H1 (cell line): ENCODE results near the gene BBLN. TPM values are rescaled to one million over a fixed set of nuclear protein-coding genes. Genes with fewer than 3 reads are reported as not detected.

ENCODE experiments used
- CTCF ChIA-PET: fragments of 300-600 bp; sonication (Branson Sonifier 250); formaldehyde crosslinking; loops from one replicate; lab custom pipeline; 2021; ENCODE audit not compliant: partially characterized antibody; lab: Charles Lee
- POLR2A ChIA-PET: fragments of 300-600 bp; sonication (Branson Sonifier 250); formaldehyde crosslinking; loops from one replicate; lab custom pipeline; 2021; ENCODE audit warnings: inconsistent platforms; ENCODE audit not compliant: partially characterized antibody; lab: Charles Lee
- DNase-seq, 2 experiments: peaks; one replicate each; pipeline versions ENCODE4 v3.0.0 to v3.0.0-alpha.2; 2010 to 2022; ENCODE audit warnings: low spot score in 2 of 2, low read depth in 1 of 2, mixed read lengths in 1 of 2
- FAIRE-seq: peaks from 2 replicates; lab custom pipeline; 2011; peaks lifted over from hg19 to GRCh38; lab: Jason Lieb, UNC
- H2AFZ ChIP-seq: 2 replicates; pipeline ENCODE4 v1.8.1; 2012; ENCODE audit warnings: low read length, inconsistent platforms
- H2AK5ac ChIP-seq: 2 replicates; pipeline ENCODE4 v1.6.1; 2013; ENCODE audit warnings: low read depth, low read length
- H2BK120ac ChIP-seq: replicated peaks from 2 replicates; pipeline ENCODE3; 2013; ENCODE audit warnings: low read depth, low read length, inconsistent platforms
- H2BK12ac ChIP-seq: 2 replicates; pipeline ENCODE4 v1.6.1; 2013; ENCODE audit warnings: low read depth, low read length
- H2BK15ac ChIP-seq: 2 replicates; pipeline ENCODE4 v1.6.1; 2013; ENCODE audit warnings: low read length
- H2BK20ac ChIP-seq: 2 replicates; pipeline ENCODE4 v1.6.1; 2013; ENCODE audit warnings: low read length
- H2BK5ac ChIP-seq: 2 replicates; pipeline ENCODE4 v1.6.1; 2013; ENCODE audit warnings: low read depth, low read length
- H3K14ac ChIP-seq: 2 replicates; pipeline ENCODE4 v1.6.1; 2013; ENCODE audit warnings: inconsistent platforms; ENCODE audit not compliant: insufficient read length
- H3K18ac ChIP-seq: 2 replicates; pipeline ENCODE4 v1.6.1; 2013; ENCODE audit warnings: low read length; ENCODE audit errors: extremely low read depth
- H3K23ac ChIP-seq: 2 replicates; pipeline ENCODE4 v1.6.1; 2013; ENCODE audit warnings: inconsistent platforms; ENCODE audit not compliant: insufficient read length
- H3K23me2 ChIP-seq: 2 replicates; pipeline ENCODE4 v1.6.1; 2013; ENCODE audit warnings: low read depth, low read length
- H3K27ac ChIP-seq: 2 replicates; pipeline ENCODE4 v1.6.1; 2011; ENCODE audit warnings: low read depth, low read length, inconsistent platforms
- H3K27me3 ChIP-seq, 4 experiments: replicated peaks in 1 of 4; 1 replicate in 1 of 4; 2 replicates in 3 of 4; pipeline versions ENCODE4 v1.6.1 to v1.8.1; 2011 to 2013; ENCODE audit warnings: low read length in 3 of 4, mild to moderate bottlenecking in 3 of 4, inconsistent platforms in 2 of 4, mixed read lengths in 2 of 4, moderate library complexity in 1 of 4; ENCODE audit not compliant: control insufficient read depth in 3 of 4, insufficient read depth in 3 of 4; ENCODE audit errors: extremely low read depth in 1 of 4
- H3K36me3 ChIP-seq, 4 experiments: 2 replicates each; pipeline versions ENCODE4 v1.6.1 to v1.8.1; 2011 to 2013; ENCODE audit warnings: mild to moderate bottlenecking in 4 of 4, low read length in 3 of 4, moderate library complexity in 2 of 4, control low read depth in 1 of 4, inconsistent platforms in 1 of 4; ENCODE audit not compliant: insufficient read depth in 4 of 4, control insufficient read depth in 2 of 4
- H3K4ac ChIP-seq: replicated peaks from 2 replicates; pipeline ENCODE3; 2013; ENCODE audit warnings: low read length, low read depth, mixed read lengths, inconsistent platforms; ENCODE audit not compliant: insufficient read length
- H3K4me1 ChIP-seq, 4 experiments: replicated peaks in 1 of 4; 1 replicate in 1 of 4; 2 replicates in 3 of 4; pipeline versions ENCODE4 v1.6.1 to v1.8.1; 2011 to 2013; ENCODE audit warnings: low read length in 3 of 4, inconsistent platforms in 2 of 4, mixed read lengths in 1 of 4; ENCODE audit not compliant: insufficient read depth in 4 of 4, control insufficient read depth in 3 of 4
- H3K4me2 ChIP-seq, 2 experiments: 2 replicates each; pipeline versions ENCODE4 v1.6.1 to v1.8.1; 2011 to 2013; ENCODE audit warnings: low read depth in 2 of 2, low read length in 2 of 2, control low read depth in 1 of 2, inconsistent platforms in 1 of 2, mild to moderate bottlenecking in 1 of 2; ENCODE audit not compliant: insufficient read depth in 1 of 2
- H3K4me3 ChIP-seq, 4 experiments: fragments of 200-600, 300-600 bp in 1 of 4; sonication (generic), shearing (Covaris generic), sonication (Bioruptor Twin) in 1 of 4; 2 replicates each; pipeline versions ENCODE4 v1.5.1 to v1.8.1; 2011 to 2016; ENCODE audit warnings: low read length in 4 of 4, low read depth in 3 of 4, control low read depth in 2 of 4, inconsistent platforms in 2 of 4, mild to moderate bottlenecking in 2 of 4, mixed read lengths in 1 of 4, moderate library complexity in 1 of 4; ENCODE audit not compliant: insufficient read depth in 2 of 4; ENCODE audit errors: extremely low read depth in 1 of 4
- H3K56ac ChIP-seq: replicated peaks from 2 replicates; pipeline ENCODE3; 2013; ENCODE audit warnings: low read depth, mild to moderate bottlenecking, mixed read lengths, low read length, inconsistent platforms; ENCODE audit not compliant: insufficient read length
- H3K79me1 ChIP-seq: 2 replicates; pipeline ENCODE4 v1.6.1; 2013; ENCODE audit warnings: low read depth, low read length, control low read depth
- H3K79me2 ChIP-seq, 2 experiments: 2 replicates each; pipeline versions ENCODE4 v1.6.1 to v1.8.1; 2012 to 2013; ENCODE audit warnings: low read length in 2 of 2, mild to moderate bottlenecking in 2 of 2, inconsistent platforms in 1 of 2; ENCODE audit not compliant: insufficient read depth in 2 of 2, control insufficient read depth in 1 of 2
- H3K9ac ChIP-seq, 4 experiments: replicated peaks in 1 of 4; 1 replicate in 1 of 4; 2 replicates in 3 of 4; pipeline versions ENCODE4 v1.6.1 to v1.8.1; 2011 to 2013; ENCODE audit warnings: low read depth in 3 of 4, low read length in 3 of 4, control low read depth in 2 of 4, mild to moderate bottlenecking in 2 of 4, moderate library complexity in 2 of 4, inconsistent platforms in 1 of 4; ENCODE audit errors: extremely low read depth in 1 of 4
- H3K9me3 ChIP-seq, 2 experiments: 2 replicates each; pipeline versions ENCODE4 v1.6.1 to v1.8.1; 2012 to 2013; ENCODE audit warnings: mild to moderate bottlenecking in 2 of 2, moderate library complexity in 2 of 2, control low read depth in 1 of 2, inconsistent platforms in 1 of 2, low read depth in 1 of 2, low read length in 1 of 2, mixed read lengths in 1 of 2; ENCODE audit not compliant: insufficient read depth in 2 of 2
- H4K20me1 ChIP-seq, 2 experiments: replicated peaks in 1 of 2; 2 replicates each; pipeline versions ENCODE3 to v1.8.1; 2011 to 2013; ENCODE audit warnings: inconsistent platforms in 2 of 2, low read length in 2 of 2, mild to moderate bottlenecking in 1 of 2; ENCODE audit not compliant: insufficient read depth in 2 of 2, control insufficient read depth in 1 of 2
- H4K5ac ChIP-seq: 2 replicates; pipeline ENCODE4 v1.6.1; 2013; ENCODE audit warnings: low read length, low read depth, mixed read lengths, inconsistent platforms; ENCODE audit not compliant: insufficient read length
- H4K8ac ChIP-seq: 2 replicates; pipeline ENCODE4 v1.8.0; 2013; ENCODE audit warnings: mild to moderate bottlenecking, moderate library complexity, low read length, inconsistent platforms; ENCODE audit not compliant: insufficient read depth; ENCODE audit errors: extremely low read depth
- H4K91ac ChIP-seq: replicated peaks from 2 replicates; pipeline ENCODE3; 2013; ENCODE audit warnings: low read length, mixed read lengths, inconsistent platforms; ENCODE audit not compliant: insufficient read length
- ASH2L ChIP-seq: fragments of 200-600, 300-600 bp; sonication (generic); IDR thresholded peaks from one replicate; pipeline ENCODE4 v1.7.1; 2017; ENCODE audit warnings: low read length
- CEBPB ChIP-seq: IDR thresholded peaks from 2 replicates; pipeline ENCODE4 v1.6.1; 2012; ENCODE audit warnings: low read depth, low read length
- KDM1A ChIP-seq: fragments of 200-600, 300-600 bp; sonication (generic); IDR thresholded peaks from 2 replicates; pipeline ENCODE4 v1.7.1; 2016; ENCODE audit warnings: mild to moderate bottlenecking, low read length, borderline replicate concordance
- RNF2 ChIP-seq: fragments of 200-900, 300-1000 bp; sonication (generic); IDR thresholded peaks from 2 replicates; pipeline ENCODE4 v1.7.1; 2016; ENCODE audit warnings: borderline replicate concordance, low read depth, mild to moderate bottlenecking, antibody characterized with exemption, low read length; ENCODE audit not compliant: poor library complexity, severe bottlenecking; ENCODE audit errors: missing control alignments
- SIRT6 ChIP-seq: IDR thresholded peaks from one replicate; pipeline ENCODE4 v1.7.1; 2012; ENCODE audit warnings: low read length, inconsistent platforms
- SUZ12 ChIP-seq: fragments of 200-600 bp; sonication (generic); IDR thresholded peaks from 2 replicates; pipeline ENCODE4 v1.6.1; 2012; ENCODE audit warnings: mild to moderate bottlenecking, inconsistent platforms, low read length, moderate library complexity, mixed read lengths
- TAF1 ChIP-seq: IDR thresholded peaks from 2 replicates; pipeline ENCODE4 v1.6.1; 2011; ENCODE audit warnings: mild to moderate bottlenecking, low read depth, low read length
- WGBS, 2 experiments: shearing (Covaris generic) in 1 of 2; methylation state at CpG; one replicate each; pipeline versions ENCODE4 v1.1.6 to v1.1.7; 2013 to 2015; ENCODE audit warnings: low lambda C conversion rate in 2 of 2, mixed read lengths in 2 of 2, inconsistent platforms in 1 of 2, low coverage in 1 of 2, missing lambda C conversion rate in 1 of 2; ENCODE audit not compliant: insufficient replicate concordance in 2 of 2, insufficient coverage in 1 of 2, insufficient read length in 1 of 2; ENCODE audit errors: extremely low coverage in 1 of 2, missing lambda C conversion rate in 1 of 2; 5-methylcytosine and 5-hydroxymethylcytosine counted together
- polyA plus RNA-seq, 7 experiments: library from polyadenylated mRNA; depleted of rRNA in 3 of 7; stranded (reverse) in 5 of 7; unstranded in 2 of 7; fragments of >200 nt in 5 of 7; fragments of 200-250 nt in 2 of 7; gene quantifications; 1 replicate in 5 of 7; 2 replicates in 1 of 7; 4 replicates in 1 of 7; pipeline versions ENCODE4 v1.2.1 to v1.2.3, GENCODE V29; 2011 to 2013; ENCODE audit warnings: missing spikeins in 2 of 7, mixed read lengths in 2 of 7
- total RNA-seq: library from RNA; stranded (reverse); fragmentation: NEBNext Ultra II Directional; extraction: Animal tissue kit (Norgen Biotek cat#: 25700); gene quantifications from 2 replicates; pipeline ENCODE4 v1.2.1, GENCODE V29; 2021

Gene BBLN
- total and polyA plus RNA-seq, 2 of the 8 experiments (the other 6 are each of a cell fraction or from before 2014, with no cell fraction given) = 63.1 to 164 TPM

DNA sequence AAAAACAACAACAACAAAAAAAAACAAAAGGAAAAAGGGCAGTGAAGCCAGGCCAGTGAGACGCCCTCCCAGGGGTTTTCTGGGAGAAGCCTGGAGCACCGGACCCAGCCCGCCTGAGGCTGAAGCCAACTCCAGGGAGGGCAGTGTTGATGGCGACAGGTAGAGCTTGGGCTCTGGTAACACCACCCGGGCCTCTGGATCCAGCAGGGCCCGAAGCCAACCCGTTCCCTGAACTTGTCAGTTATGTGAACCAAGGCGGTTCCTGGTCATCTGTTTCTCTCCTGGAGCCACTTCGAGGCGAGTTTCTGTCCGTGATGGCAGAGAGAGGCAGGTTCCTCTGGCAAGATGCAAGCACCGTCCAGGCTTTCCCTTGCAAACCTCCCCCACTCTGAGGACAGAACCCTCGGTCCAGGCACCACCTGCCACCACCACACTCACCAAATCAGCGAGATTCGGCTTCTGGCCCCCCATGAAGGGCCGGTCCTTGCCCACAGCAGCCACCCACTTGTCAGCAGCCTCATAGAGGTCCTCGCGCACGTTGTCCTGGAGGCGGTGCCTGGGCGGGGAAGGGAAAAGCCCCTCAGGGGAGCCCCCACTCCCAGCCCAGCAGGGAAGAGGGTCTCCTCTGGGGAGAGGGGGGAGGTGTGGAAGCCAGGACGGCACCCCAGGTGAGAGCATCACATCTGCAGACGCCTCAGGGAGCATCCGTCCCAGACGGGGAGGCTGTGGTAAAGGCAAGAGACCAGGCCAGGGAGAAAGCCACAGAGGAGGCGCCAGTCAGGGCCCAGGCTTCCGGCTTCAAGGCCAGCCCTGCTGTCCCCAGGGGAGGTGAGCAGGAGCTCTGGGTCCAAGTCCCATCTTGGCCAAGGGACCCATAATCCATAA is 37.9 kb upstream of the BBLN start:
- POLR2A ChIA-PET = no interaction called here
- no peak overlapping the region for H2BK120ac ChIP-seq
- no peak overlapping the region for H2BK5ac ChIP-seq
- peaks cover 3 to 24% of the 10 kb centered on the region in 2 experiments for H4K20me1 ChIP-seq
- H2BK15ac ChIP-seq = no peak overlapping the region
- H3K56ac ChIP-seq = no peak overlapping the region
- no peak overlapping the region for H3K23ac ChIP-seq
- no peak for TF ChIP-seq CEBPB
- TF ChIP-seq SUZ12 = no peak
- no peak for TF ChIP-seq SIRT6
- TF ChIP-seq ASH2L = no peak
- no peak for TF ChIP-seq RNF2
- TF ChIP-seq TAF1 = no peak
- TF ChIP-seq KDM1A = no peak
- DNase-seq (no peak), FAIRE-seq (no peak)
- H3K18ac ChIP-seq = no peak overlapping the region
- H3K9me3 ChIP-seq = no peaks in the 10 kb centered on the region
- CTCF ChIA-PET = interaction anchor here (0.6 to 1.3 kb wide), 3 partner anchors 37 to 193 kb away, joined by 3 read pairs; no protein-coding TSS in a partner anchor
- H3K14ac ChIP-seq = no peak overlapping the region
- peaks cover 0 to 8% (median 4%) of the 10 kb centered on the region in 4 experiments; a peak in 3 of 7 replicates for H3K4me1 ChIP-seq
- H3K36me3 ChIP-seq = peaks cover 2 to 26% (median 8%) of the 10 kb centered on the region in 4 experiments; a peak in 4 of 8 replicates
- H4K91ac ChIP-seq = no peak overlapping the region
- no peak overlapping the region for H3K9ac ChIP-seq
- H3K27me3 ChIP-seq = no peaks in the 10 kb centered on the region
- no peak overlapping the region for H4K5ac ChIP-seq
- no peak overlapping the region; the same call in 1 of the 2 replicates for H4K8ac ChIP-seq
- H3K4me3 ChIP-seq = no peak overlapping the region
- WGBS, 2 experiments = 93% methylated on average over 19 of the region's 27 CpGs; no CpG with 5 or more reads in 1 of the 2 experiments
- H3K4ac ChIP-seq = no peak overlapping the region
- no peak overlapping the region for H2BK20ac ChIP-seq
- H3K79me1 ChIP-seq = peaks cover 4% of the 10 kb centered on the region; the same call in 1 of the 2 replicates
- H2BK12ac ChIP-seq = no peak overlapping the region
- H3K27ac ChIP-seq = no peak overlapping the region
- no peak overlapping the region for H2AK5ac ChIP-seq
- no peaks in the 10 kb centered on the region for H3K23me2 ChIP-seq
- H3K4me2 ChIP-seq = no peak overlapping the region
- peaks cover 0 to 18% of the 10 kb centered on the region in 2 experiments; a peak in 1 of 4 replicates for H3K79me2 ChIP-seq
- no peak overlapping the region for H2AFZ ChIP-seq
